Brain microvascular endothelial cell (primary cell): Measurements from ENCODE around the gene USP9X.

Experiments used
- DNase-seq: peaks from one replicate; pipeline ENCODE4 v3.0.0-alpha.2; 2020
- H3K27ac ChIP-seq: fragments of 250-450 bp; sonication (Bioruptor Pico); 2 replicates; pipeline ENCODE4 v1.5.1; 2020; ENCODE audit warnings: mild to moderate bottlenecking, moderate library complexity
- H3K27me3 ChIP-seq: fragments of 250-450 bp; sonication (Bioruptor Pico); replicated peaks from 2 replicates; pipeline ENCODE4 v1.5.1; 2020; ENCODE audit warnings: mild to moderate bottlenecking
- H3K36me3 ChIP-seq: fragments of 250-450 bp; sonication (Bioruptor Pico); replicated peaks from 2 replicates; pipeline ENCODE4 v1.5.1; 2020; ENCODE audit warnings: mild to moderate bottlenecking
- H3K4me3 ChIP-seq: 2 replicates; pipeline ENCODE4 v1.5.1; 2011; ENCODE audit warnings: low read depth, mild to moderate bottlenecking, control low read depth, low read length, moderate library complexity
- in situ Hi-C: cut with HindIII; loops from 2 replicates; pipeline ENCODE4 v1.10.0; 2017; ENCODE audit warnings: low sequenced_read_pairs, low pct_ligation_motif_present
- TF ChIP-seq, protein P1 (sequence below): IDR thresholded peaks from 2 replicates; pipeline ENCODE4 v1.5.1; 2011; ENCODE audit warnings: low read depth, mild to moderate bottlenecking, moderate library complexity, low read length, control low read depth, inconsistent platforms; ENCODE audit errors: missing control alignments

USP9X gene

DNA sequence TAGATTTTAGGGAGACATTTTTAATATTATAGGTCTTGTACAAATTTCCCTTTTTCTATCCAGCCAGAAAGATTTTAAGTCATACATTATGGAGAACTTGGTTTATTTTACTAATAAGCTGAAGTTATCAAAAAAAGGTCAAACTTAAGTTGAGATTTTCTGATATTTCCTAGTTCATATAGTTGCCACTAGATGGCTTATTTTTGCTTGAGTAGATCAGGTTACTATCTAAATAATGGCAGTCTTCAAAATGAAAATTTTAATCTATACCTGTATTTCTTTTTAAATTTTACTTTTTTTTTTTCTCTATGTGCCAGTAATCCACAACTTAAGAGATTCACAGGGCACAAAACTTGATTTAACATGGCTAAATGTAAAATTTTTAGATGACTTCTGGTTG lies 52.3 kb downstream of the USP9X start:
- Histone ChIP-seq H3K4me3 (no peak overlapping the region), H3K27ac (no peak overlapping the region), H3K27me3 (no peaks in the 10 kb centered on the region), H3K36me3 (peaks cover 5% of the 10 kb centered on the region)
- no peak for DNase-seq
- TF ChIP-seq, protein P1, sequence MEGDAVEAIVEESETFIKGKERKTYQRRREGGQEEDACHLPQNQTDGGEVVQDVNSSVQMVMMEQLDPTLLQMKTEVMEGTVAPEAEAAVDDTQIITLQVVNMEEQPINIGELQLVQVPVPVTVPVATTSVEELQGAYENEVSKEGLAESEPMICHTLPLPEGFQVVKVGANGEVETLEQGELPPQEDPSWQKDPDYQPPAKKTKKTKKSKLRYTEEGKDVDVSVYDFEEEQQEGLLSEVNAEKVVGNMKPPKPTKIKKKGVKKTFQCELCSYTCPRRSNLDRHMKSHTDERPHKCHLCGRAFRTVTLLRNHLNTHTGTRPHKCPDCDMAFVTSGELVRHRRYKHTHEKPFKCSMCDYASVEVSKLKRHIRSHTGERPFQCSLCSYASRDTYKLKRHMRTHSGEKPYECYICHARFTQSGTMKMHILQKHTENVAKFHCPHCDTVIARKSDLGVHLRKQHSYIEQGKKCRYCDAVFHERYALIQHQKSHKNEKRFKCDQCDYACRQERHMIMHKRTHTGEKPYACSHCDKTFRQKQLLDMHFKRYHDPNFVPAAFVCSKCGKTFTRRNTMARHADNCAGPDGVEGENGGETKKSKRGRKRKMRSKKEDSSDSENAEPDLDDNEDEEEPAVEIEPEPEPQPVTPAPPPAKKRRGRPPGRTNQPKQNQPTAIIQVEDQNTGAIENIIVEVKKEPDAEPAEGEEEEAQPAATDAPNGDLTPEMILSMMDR, result peak; percentile 29
- in situ Hi-C loops, result no loop called here

DNA sequence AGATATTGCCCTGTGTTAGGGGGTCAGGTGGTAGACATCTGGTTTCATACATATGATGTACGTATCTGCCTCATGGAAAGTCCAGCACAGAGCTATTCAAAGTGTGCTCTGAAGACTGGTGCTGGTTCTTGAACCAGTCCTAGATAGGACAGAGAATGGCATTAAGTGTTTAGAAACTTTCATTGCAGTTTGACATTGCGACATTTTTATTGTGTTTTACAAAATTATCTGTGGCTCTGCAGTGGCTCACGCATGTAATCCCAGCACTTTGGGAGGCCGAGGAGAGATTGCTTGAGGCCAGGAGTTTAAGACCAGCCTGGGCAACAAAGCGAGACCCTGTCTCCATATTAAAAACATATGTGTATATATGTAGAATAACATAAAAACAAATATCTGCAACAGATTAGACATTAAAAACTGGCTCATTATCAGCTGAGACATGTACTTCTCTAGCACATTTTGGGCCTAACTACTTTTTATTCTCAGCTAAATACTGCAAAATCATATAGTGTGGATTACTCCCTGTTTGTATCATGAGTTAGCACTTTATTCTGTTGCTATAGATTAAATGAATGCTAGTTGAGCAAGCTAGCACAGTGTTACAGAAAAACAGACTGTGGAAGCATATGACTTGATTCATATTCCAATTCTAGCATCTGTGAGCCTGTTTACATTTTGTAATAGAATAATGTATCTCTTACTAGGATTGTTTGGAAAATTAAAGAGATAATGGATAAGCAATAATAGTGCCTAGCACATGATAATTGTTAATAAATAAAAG lies 57.1 kb downstream of the USP9X start:
- H3K36me3 ChIP-seq, result peaks cover 3% of the 10 kb centered on the region
- TF ChIP-seq, protein P1, result no peak
- H3K4me3 ChIP-seq, result no peak overlapping the region
- H3K27ac ChIP-seq, result no peak overlapping the region
- in situ Hi-C loops, result no loop called here
- no peak for DNase-seq
- H3K27me3 ChIP-seq, result no peaks in the 10 kb centered on the region

DNA sequence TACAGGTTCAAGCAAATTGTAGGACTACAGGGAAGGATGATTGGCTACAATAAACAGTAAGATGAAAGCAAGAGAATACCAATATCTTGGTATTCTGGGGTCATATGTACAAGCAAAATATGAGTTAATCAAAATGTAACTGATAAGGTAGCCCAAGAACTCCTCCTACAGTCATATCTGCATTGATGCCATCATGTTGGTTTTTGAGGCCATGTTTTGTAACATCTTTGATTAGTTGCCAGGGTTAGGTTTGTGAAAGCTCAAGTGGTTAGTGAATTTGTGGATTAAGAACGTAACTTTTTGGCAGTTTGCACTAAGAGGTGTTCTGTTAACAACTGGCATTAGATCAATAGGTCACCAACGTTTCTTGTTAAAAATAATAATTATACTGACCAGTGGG lies 59.6 kb downstream of the USP9X start:
- H3K27ac ChIP-seq, result no peak overlapping the region

DNA sequence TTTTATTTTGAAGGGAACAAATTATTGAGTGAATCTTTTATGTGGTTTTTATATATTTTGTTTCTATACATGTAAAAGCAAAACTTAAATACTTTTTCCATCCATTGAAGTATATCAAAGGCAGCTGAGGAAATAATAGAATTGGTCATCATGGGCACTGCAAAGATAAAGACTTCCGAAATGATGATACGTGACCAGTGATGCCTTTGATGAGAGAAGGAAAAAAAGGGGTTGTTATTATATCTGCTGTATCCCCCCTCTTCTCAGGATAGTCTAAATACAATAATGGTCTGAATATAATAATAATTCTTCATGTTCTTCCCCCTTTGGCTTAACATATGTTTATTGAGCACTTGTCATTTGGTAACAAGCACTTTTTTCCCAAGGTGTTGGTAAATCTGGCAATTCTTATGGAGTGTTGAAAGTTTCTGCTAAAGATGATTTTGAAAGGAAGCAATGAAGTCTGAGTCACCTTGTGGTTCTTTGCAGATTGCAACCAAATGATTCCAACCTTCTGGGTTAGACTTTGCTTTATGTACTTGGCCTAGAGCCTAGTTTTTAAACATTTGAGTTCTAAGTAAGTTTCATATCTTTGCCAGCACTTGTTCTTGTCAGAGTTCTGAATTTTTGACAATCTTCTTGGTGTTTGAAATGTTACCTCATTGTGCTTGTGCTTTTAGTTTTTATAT lies 60.8 kb downstream of the USP9X start:
- TF ChIP-seq, protein P1, result peak; percentile 13
- in situ Hi-C loops, result no loop called here
- DNase-seq, result peak; percentile 57
- Histone ChIP-seq H3K36me3 (peaks cover 3% of the 10 kb centered on the region), H3K4me3 (no peak overlapping the region), H3K27me3 (no peaks in the 10 kb centered on the region), H3K27ac (no peak overlapping the region)

More for the DNA sequence above, 59.6 kb downstream of the USP9X start:
- no peak for DNase-seq
- in situ Hi-C loops, result no loop called here
- TF ChIP-seq, protein P1, result no peak
- Histone ChIP-seq H3K36me3 (peaks cover 3% of the 10 kb centered on the region), H3K4me3 (no peak overlapping the region), H3K27me3 (no peaks in the 10 kb centered on the region)

DNA sequence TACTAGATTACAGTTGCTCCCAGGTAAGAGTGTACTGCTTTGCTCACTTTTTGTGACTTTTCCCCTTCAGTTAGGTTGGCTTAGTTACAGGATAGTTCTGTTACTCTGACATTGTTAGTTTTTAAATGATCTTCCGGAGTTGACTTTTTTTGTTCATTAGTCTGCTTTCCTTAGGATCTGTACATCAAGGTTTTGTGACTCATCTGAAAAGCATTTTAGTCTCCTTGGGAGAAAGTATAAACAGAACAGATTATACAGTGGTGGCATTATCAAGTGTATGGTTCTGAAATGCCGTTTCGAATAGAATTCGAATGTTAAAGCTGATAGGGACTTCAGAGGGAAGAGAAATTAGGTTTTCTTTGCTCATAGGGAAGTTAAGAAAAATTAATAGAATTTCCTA lies 63.3 kb downstream of the USP9X start:
- TF ChIP-seq, protein P1, result no peak
- peak overlapping the region; percentile 26 for H3K27ac ChIP-seq
- DNase-seq, result peak; percentile 24
- in situ Hi-C loops, result no loop called here
- no peaks in the 10 kb centered on the region for H3K27me3 ChIP-seq
- H3K36me3 ChIP-seq, result peaks cover 3% of the 10 kb centered on the region
- H3K4me3 ChIP-seq, result no peak overlapping the region
